ENCODE measurements around the gene TFCP2L1. TPM values are rescaled to one million over a fixed set of nuclear protein-coding genes. Genes with fewer than 3 reads are reported as not detected.

Gene TFCP2L1
- total RNA-seq, 1 experiment from 2014 or later, result 18.4 TPM

DNA sequence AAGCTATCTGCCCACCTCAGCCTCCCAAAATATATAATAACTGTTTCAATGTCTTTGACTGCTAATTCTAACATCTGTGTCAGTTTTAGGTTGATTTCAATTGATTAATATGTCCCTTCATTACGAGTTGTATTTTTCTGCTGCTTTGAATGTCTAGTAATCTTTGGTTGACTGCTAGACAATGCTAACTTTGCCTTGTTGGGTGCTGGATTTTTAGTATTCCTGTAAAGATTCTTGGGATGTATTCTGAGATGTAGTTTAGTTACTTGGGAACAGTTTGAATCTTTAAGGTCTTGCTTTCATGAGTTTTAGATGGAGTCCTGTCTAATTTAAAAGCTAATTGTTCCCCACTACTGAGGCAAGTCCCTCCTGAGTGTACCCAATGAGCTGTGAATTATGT, 114.4 kb downstream of the TFCP2L1 start:
- Mint-ChIP-seq H3K27me3 (ENCODE audit: insufficient read depth, unreplicated experiment) (peaks cover 4% of the 10 kb centered on the region), H3K4me3 (ENCODE audit: unreplicated experiment) (no peak overlapping the region), H3K27ac (ENCODE audit: unreplicated experiment) (no peak overlapping the region), H3K9me3 (ENCODE audit: unreplicated experiment) (peaks cover 15% of the 10 kb centered on the region), H3K4me1 (ENCODE audit: low read depth, unreplicated experiment) (no peaks in the 10 kb centered on the region), H3K36me3 (ENCODE audit: insufficient read depth, unreplicated experiment) (no peaks in the 10 kb centered on the region)
- DNase-seq, result no peak
- H3K4me1 ChIP-seq, result no peaks in the 10 kb centered on the region
- TF ChIP-seq, protein P1, sequence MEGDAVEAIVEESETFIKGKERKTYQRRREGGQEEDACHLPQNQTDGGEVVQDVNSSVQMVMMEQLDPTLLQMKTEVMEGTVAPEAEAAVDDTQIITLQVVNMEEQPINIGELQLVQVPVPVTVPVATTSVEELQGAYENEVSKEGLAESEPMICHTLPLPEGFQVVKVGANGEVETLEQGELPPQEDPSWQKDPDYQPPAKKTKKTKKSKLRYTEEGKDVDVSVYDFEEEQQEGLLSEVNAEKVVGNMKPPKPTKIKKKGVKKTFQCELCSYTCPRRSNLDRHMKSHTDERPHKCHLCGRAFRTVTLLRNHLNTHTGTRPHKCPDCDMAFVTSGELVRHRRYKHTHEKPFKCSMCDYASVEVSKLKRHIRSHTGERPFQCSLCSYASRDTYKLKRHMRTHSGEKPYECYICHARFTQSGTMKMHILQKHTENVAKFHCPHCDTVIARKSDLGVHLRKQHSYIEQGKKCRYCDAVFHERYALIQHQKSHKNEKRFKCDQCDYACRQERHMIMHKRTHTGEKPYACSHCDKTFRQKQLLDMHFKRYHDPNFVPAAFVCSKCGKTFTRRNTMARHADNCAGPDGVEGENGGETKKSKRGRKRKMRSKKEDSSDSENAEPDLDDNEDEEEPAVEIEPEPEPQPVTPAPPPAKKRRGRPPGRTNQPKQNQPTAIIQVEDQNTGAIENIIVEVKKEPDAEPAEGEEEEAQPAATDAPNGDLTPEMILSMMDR (IDR thresholded peaks at IDR 0.05; ENCODE audit: insufficient read depth in 1 of 2, low read depth in 1 of 2, low read length in 1 of 2, severe bottlenecking in 1 of 2, unreplicated experiment in 1 of 2), result no peak
- no peaks in the 10 kb centered on the region for H3K27me3 ChIP-seq (replicated peaks; ENCODE audit: control insufficient read depth, insufficient read depth, low read length)
- no TSS peak for BruUV-seq (replicated peaks)
- intact Hi-C loops (cut with micrococcal nuclease; ENCODE audit: unreplicated experiment), result no loop called here
- ChIA-PET POLR2A (interaction anchor here (0.7 kb wide), 1 partner anchor 17 kb away, joined by 9 read pairs; no protein-coding TSS in a partner anchor), CTCF (no interaction called here)
- H3K4me3 ChIP-seq (ENCODE audit: low read depth, low read length), result no peak overlapping the region
- no peaks in the 10 kb centered on the region for H3K36me3 ChIP-seq (ENCODE audit: control insufficient read depth, insufficient read depth, low read length)
- H3K9me3 ChIP-seq, result no peaks in the 10 kb centered on the region; the same call in 1 of the 2 replicates

DNA sequence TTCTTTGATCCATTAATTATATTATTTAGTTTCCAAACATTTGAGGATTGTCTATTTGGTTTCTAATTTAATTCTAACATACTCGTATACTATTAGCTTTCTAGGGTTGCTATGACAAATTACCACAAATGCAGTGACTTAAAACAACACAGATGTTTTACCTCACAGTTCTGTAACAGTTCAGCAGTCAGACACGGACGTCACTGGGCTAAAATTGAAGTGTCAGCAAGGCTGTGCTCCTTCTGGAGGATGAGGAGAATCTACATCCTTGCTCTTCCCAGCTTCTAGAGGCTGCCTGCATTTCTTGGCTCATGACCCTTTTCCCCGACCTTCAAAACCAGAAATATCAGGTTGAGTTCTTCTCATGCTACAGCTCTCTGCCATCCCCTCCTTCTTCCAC, 117.6 kb downstream of the TFCP2L1 start:
- Mint-ChIP-seq H3K9me3 (ENCODE audit: unreplicated experiment) (peaks cover 15% of the 10 kb centered on the region), H3K27ac (ENCODE audit: unreplicated experiment) (no peak overlapping the region), H3K27me3 (ENCODE audit: insufficient read depth, unreplicated experiment) (peaks cover 4% of the 10 kb centered on the region), H3K36me3 (ENCODE audit: insufficient read depth, unreplicated experiment) (no peaks in the 10 kb centered on the region), H3K4me3 (ENCODE audit: unreplicated experiment) (no peak overlapping the region), H3K4me1 (ENCODE audit: low read depth, unreplicated experiment) (no peaks in the 10 kb centered on the region)
- Histone ChIP-seq H3K27me3 (replicated peaks; ENCODE audit: control insufficient read depth, insufficient read depth, low read length) (no peaks in the 10 kb centered on the region), H3K36me3 (ENCODE audit: control insufficient read depth, insufficient read depth, low read length) (no peaks in the 10 kb centered on the region), H3K4me3 (ENCODE audit: low read depth, low read length) (no peak overlapping the region), H3K4me1 (no peaks in the 10 kb centered on the region), H3K9me3 (no peaks in the 10 kb centered on the region; the same call in 1 of the 2 replicates)
- TF ChIP-seq, protein P1 (IDR thresholded peaks at IDR 0.05; ENCODE audit: insufficient read depth in 1 of 2, low read depth in 1 of 2, low read length in 1 of 2, severe bottlenecking in 1 of 2, unreplicated experiment in 1 of 2), result no peak
- no TSS peak for BruUV-seq (replicated peaks)
- CTCF ChIA-PET, result interaction anchor here (0.5 kb wide), 1 partner anchor 75 kb away, joined by 3 read pairs; no protein-coding TSS in a partner anchor
- POLR2A ChIA-PET, result no interaction called here
- DNase-seq, result no peak
- intact Hi-C loops (cut with micrococcal nuclease; ENCODE audit: unreplicated experiment), result no loop called here

Other genes starting within 250 kb of the TFCP2L1 start
- not detected in 2 replicates for gene RNU4ATAC, start 245.7 kb upstream of the TFCP2L1 start, total RNA-seq (2022)

All from Caco-2 (cell line).